Measurements from ENCODE around the gene DIS3. TPM values are rescaled to one million over a fixed set of nuclear protein-coding genes. Genes with fewer than 3 reads are reported as not detected.

DIS3 gene
- total and polyA plus RNA-seq, 9 of the 15 experiments (the other 6 are each of a cell fraction or from before 2014, with no cell fraction given) = 6.0 to 48.9 (median 34.2) TPM

- H3K27me3 ChIP-seq (ENCODE audit: control insufficient read depth in 2 of 2, insufficient read depth in 2 of 2, low read length in 2 of 2) = no peaks in the 10 kb centered on the region
- H3K4me2 ChIP-seq (ENCODE audit: insufficient read depth, low read length) = no peak overlapping the region
- no peaks in the 10 kb centered on the region for H3K9me3 ChIP-seq (replicated peaks; ENCODE audit: control insufficient read depth, insufficient read depth, low read depth, low read length)
- no peak overlapping the region for H3K4me3 ChIP-seq
- no peak overlapping the region for H3K27ac ChIP-seq (ENCODE audit: extremely low read depth, low read depth, low read length)
- H3K9ac ChIP-seq (ENCODE audit: insufficient read depth in 1 of 2, low read depth in 2 of 2, low read length in 2 of 2) = no peak overlapping the region
- H3K79me2 ChIP-seq (ENCODE audit: control insufficient read depth, insufficient read depth, low read length) = no peaks in the 10 kb centered on the region
- no peaks in the 10 kb centered on the region for H3K9me1 ChIP-seq (ENCODE audit: control insufficient read depth, insufficient read depth, low read length)
- no peak for DNase-seq (ENCODE audit: extremely low read depth in 1 of 4, low spot score in 3 of 4)
- TF ChIP-seq GMEB1 (CRISPR knock-in tag; IDR thresholded peaks at IDR 0.05) (no peak), ZBTB33 (CRISPR knock-in tag; IDR thresholded peaks at IDR 0.05) (no peak), THRB (CRISPR knock-in tag; conservative IDR thresholded peaks at IDR 0.05) (no peak), ZNF232 (CRISPR knock-in tag; IDR thresholded peaks at IDR 0.05) (no peak), DIDO1 (tag; IDR thresholded peaks at IDR 0.05; ENCODE audit: low read depth) (no peak), ZBTB26 (CRISPR knock-in tag; IDR thresholded peaks at IDR 0.05) (no peak)
- no peak for ATAC-seq
- POLR2A ChIA-PET = no interaction called here
- in situ Hi-C loops (cut with MboI) (no loop called here), intact Hi-C loops (cut with micrococcal nuclease) (no loop called here)
- H3K4me1 ChIP-seq (replicated peaks in 1 of 2; ENCODE audit: control insufficient read depth in 2 of 2, insufficient read depth in 2 of 2, low read length in 2 of 2) = no peaks in the 10 kb centered on the region
- no TSS peak for BruUV-seq (replicated peaks)
- no peaks in the 10 kb centered on the region for H4K20me1 ChIP-seq (replicated peaks; ENCODE audit: control insufficient read depth, insufficient read depth, low read length)
- no peak for FAIRE-seq
- WGBS (ENCODE audit: insufficient coverage, low coverage, missing lambda C conversion rate) = 62% methylated on average over 3 of the region's 3 CpGs
- CTCF ChIA-PET (ENCODE audit: low intra/inter-chr PET ratio) = no interaction called here
- H3K36me3 ChIP-seq (ENCODE audit: control insufficient read depth, insufficient read depth, low read length) = peaks cover 68% of the 10 kb centered on the region; the same call in 2 of the 3 replicates
- H2AFZ ChIP-seq (ENCODE audit: low read depth, low read length) = no peak overlapping the region
These were observed 17.1 kb upstream of the DIS3 start for GRCh38 chr13:72798817-72799216.
